Hematopoietic multipotent progenitor cell (in vitro differentiated cells): Measurements from ENCODE around the gene HSDL2. TPM values are rescaled to one million over a fixed set of nuclear protein-coding genes. Genes with fewer than 3 reads are reported as not detected.
"Not testable (repeated sequence)": the region's sequence is repeated elsewhere in the genome, so short reads cannot be mapped to it uniquely, and the experiment has no call there.

ENCODE experiments used
- DNase-seq, 3 donors: peaks; one replicate each; pipeline ENCODE4 v3.0.0-alpha.2; 2011 to 2015; ENCODE audit warnings: low read depth in 2 of 3, low spot score in 2 of 3
- total RNA-seq: library from RNA; depleted of rRNA; stranded (reverse); fragments of >200 nt; gene quantifications from one replicate; pipeline ENCODE4 v1.2.3, GENCODE V29; 2012

Gene HSDL2
- total RNA-seq, 1 donor, result 17.0 TPM

DNA sequence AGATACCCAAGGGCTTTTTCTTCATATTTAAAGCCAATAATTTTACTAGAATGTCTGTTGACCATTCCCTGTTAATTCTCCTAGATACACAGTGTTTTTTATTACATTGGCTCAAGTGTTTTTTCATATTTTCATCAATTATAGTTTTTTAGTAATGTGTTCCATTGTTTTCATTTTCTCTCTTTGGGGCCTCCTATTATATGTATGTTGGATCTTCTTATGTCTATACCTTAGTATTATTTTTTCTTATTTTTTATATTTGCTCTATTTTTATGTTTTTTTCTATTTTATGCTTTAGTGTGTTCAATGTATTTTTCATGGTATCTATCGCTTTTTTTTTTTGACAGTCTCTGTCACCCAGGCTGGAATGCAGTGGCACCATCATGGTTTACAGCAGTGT lies 114.2 kb downstream of the HSDL2 start:
- DNase-seq, result no peak

- no peak for DNase-seq
These were observed 115.7 kb downstream of the HSDL2 start for GRCh38 chr9:112495614-112496013.

DNA sequence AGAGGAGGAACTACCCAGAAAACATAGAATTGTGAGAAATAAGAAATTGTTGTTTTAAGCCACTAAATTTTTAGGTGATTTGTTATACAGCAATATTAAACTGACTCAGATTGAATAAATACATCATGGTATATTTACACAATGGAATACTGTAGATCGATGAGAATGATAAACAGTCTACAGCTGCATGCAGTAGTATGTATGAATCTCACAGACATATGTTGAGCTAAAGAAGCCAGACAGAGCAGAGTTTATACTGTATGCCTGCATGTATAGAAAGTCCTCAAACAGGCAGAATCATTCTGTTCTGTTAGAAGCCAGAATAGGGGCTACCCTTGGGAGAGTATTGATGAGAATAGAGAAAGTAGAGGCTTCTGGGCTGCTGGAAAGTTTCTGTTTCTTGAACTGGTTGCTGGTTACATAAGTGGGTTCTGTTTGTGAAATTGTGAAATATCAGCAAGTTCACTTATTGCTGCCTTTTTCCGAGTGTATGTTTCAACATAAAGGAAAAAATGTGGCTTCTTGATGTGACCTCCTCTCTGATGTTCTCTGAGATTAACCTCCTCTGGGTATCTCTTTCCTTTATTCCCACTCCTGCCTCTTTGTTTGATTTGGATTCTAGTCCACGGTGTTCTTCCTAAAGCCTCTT lies 116.3 kb downstream of the HSDL2 start:
- DNase-seq, result no peak

GRCh38 chr9:112500842-112501241 lies 120.9 kb downstream of the HSDL2 start:
- DNase-seq, result no peak

DNA sequence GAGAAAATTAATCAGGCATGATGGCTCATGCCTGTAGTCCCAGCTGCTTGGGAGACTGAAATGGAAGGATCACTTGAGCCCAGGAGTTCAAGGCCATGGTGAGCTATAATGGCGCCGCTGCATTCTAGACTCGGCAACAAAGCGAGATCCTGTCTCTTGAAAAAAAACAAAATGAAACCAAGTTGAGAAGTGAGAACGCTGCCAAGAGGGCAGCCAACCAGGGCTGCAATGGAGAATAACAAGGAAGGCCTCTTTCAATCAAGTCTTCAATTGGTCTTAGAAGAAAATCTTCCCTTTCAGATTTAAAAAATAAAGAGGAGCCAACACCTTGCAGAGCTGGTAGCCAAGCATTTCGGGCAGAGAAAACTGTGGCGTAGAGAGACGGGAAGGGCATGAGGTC lies 121.4 kb downstream of the HSDL2 start:
- DNase-seq, result no peak

GRCh38 chr9:112502175-112502946 lies 122.5 kb downstream of the HSDL2 start:
- DNase-seq, result no peak

DNA sequence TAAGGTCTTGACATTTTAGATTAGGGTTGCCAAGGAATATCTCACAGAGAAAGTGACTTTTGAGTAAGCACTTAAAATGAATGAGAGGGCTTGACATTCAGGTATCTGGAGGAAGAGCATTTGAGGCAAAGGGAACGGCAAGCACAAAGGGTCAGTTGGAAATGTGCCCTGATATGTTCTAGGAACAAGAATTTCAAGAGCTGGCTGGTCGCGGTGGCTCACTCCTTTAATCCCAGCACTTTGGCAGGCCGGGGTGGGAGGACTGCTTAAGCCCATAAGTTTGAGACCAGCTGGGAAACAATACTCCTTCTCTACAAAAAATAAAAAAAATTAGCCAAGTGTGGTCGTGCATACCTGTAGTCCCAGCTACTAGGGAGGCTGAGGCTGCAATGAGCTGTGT lies 123.3 kb downstream of the HSDL2 start:
- DNase-seq, result no peak

- no peak for DNase-seq
These were observed 125.2 kb downstream of the HSDL2 start for GRCh38 chr9:112505086-112505485.

GRCh38 chr9:112505607-112506006 lies 125.7 kb downstream of the HSDL2 start:
- no peak for DNase-seq

- DNase-seq, result no peak
These were observed 126.7 kb downstream of the HSDL2 start for GRCh38 chr9:112506571-112506970.

DNA sequence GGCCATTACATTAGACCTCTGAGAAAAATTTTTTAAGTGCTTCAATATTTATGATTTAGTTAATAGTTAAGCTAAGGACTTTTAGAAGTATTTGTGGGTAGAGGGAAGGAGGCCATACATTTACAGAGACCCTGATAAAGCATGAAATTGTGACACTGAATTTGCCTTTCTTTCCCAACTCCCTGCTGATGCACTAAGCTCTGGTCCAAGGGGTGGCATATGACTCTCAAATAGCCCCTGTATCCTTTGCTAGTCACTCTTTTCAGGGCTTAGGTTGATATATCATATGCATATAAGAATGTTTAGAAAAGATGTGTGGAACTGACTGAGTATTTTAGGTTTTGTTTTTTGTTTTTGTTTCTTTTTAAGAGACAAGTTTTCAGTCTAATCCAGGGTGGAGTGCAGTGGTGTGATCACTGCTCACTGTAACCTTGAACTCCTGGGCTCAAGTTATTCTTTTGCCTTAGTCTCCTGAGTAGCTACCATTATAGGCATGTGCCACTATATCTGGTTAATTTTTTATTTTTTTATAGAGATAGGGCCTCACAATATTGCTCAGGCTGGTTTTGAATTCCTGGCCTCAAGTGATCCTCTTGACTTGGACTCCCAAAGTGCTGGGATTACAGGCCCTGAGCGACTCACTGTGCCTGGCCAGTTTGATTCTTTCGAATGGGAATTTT lies 127.2 kb downstream of the HSDL2 start:
- no peak for DNase-seq

- DNase-seq, result no peak
These were observed 128.5 kb downstream of the HSDL2 start for GRCh38 chr9:112508377-112508776.

GRCh38 chr9:112512377-112512776 lies 132.5 kb downstream of the HSDL2 start:
- DNase-seq, result not testable (repeated sequence)

GRCh38 chr9:112516769-112517168 lies 136.9 kb downstream of the HSDL2 start:
- DNase-seq, result no peak

DNA sequence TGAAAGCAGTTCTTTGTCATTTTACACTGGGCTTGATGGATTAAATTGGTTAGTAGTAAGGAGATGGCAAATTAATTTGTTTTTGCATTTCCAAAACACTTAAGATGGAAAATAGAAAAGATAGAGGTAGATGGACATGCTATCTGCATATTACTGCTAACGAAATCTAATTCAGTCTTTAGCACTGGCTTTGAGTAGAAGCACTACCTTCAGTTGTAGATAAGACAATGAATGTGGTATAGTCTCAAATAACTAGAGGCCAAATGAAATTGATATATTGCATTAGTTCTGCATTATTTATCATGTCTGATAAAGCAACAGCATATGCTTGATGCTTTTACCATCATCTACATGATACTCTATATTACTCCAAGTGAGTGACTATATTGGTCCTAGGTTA lies 140.2 kb downstream of the HSDL2 start:
- no peak for DNase-seq

DNA sequence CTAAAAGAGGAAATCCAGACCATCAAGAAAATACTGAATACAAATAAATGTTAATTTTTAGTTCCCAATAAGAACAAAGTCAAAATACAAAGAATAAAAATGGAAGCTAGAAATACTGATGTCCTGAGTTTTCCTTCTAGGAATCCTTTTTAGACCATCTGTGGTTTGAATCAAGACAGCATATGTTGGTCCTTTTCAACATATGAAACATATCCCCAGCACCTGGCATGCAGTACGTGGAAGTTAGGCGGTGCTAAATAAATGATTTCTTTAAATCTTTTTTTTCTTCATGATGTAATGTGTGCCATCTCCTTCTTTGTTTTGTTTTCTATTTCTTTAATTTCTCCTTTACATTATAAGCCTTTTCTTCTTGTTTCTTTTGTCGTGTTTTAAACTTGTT lies 140.7 kb downstream of the HSDL2 start:
- DNase-seq, result no peak

Other genes starting within 250 kb of the HSDL2 start
- gene SUSD1, start 204.8 kb upstream of the HSDL2 start, total RNA-seq, result 27.2 TPM
- gene PTBP3, start 46.5 kb upstream of the HSDL2 start, total RNA-seq, result 34.5 TPM
- gene KIAA1958, start 106.7 kb downstream of the HSDL2 start, total RNA-seq, result 5.7 TPM